ENCODE data around the gene MUC21. TPM values are rescaled to one million over a fixed set of nuclear protein-coding genes. Genes with fewer than 3 reads are reported as not detected.

Gene MUC21
- total and polyA plus RNA-seq, 2 of the 8 experiments (the other 6 are each of a cell fraction or from before 2014, with no cell fraction given): not detected

DNA sequence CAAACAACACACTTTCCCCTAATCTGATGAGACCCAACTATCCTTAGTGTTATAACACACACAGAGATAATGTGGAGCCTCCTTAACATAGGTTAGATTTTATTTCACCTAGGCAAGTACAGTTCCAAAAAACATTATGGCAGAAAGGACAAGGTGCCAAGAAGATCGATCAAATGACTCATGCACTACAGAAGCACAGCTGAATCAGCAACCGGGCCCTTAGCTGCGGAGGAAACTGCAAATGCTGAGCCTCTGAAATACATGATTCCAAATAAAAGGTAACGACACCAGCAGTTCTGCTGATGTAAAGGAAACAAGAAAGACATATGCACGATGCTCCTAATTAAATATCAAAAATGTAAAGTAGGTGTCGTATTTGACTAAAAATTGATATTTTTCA, 19.9 kb upstream of the MUC21 start (continued):
- TF ChIP-seq, protein P1, sequence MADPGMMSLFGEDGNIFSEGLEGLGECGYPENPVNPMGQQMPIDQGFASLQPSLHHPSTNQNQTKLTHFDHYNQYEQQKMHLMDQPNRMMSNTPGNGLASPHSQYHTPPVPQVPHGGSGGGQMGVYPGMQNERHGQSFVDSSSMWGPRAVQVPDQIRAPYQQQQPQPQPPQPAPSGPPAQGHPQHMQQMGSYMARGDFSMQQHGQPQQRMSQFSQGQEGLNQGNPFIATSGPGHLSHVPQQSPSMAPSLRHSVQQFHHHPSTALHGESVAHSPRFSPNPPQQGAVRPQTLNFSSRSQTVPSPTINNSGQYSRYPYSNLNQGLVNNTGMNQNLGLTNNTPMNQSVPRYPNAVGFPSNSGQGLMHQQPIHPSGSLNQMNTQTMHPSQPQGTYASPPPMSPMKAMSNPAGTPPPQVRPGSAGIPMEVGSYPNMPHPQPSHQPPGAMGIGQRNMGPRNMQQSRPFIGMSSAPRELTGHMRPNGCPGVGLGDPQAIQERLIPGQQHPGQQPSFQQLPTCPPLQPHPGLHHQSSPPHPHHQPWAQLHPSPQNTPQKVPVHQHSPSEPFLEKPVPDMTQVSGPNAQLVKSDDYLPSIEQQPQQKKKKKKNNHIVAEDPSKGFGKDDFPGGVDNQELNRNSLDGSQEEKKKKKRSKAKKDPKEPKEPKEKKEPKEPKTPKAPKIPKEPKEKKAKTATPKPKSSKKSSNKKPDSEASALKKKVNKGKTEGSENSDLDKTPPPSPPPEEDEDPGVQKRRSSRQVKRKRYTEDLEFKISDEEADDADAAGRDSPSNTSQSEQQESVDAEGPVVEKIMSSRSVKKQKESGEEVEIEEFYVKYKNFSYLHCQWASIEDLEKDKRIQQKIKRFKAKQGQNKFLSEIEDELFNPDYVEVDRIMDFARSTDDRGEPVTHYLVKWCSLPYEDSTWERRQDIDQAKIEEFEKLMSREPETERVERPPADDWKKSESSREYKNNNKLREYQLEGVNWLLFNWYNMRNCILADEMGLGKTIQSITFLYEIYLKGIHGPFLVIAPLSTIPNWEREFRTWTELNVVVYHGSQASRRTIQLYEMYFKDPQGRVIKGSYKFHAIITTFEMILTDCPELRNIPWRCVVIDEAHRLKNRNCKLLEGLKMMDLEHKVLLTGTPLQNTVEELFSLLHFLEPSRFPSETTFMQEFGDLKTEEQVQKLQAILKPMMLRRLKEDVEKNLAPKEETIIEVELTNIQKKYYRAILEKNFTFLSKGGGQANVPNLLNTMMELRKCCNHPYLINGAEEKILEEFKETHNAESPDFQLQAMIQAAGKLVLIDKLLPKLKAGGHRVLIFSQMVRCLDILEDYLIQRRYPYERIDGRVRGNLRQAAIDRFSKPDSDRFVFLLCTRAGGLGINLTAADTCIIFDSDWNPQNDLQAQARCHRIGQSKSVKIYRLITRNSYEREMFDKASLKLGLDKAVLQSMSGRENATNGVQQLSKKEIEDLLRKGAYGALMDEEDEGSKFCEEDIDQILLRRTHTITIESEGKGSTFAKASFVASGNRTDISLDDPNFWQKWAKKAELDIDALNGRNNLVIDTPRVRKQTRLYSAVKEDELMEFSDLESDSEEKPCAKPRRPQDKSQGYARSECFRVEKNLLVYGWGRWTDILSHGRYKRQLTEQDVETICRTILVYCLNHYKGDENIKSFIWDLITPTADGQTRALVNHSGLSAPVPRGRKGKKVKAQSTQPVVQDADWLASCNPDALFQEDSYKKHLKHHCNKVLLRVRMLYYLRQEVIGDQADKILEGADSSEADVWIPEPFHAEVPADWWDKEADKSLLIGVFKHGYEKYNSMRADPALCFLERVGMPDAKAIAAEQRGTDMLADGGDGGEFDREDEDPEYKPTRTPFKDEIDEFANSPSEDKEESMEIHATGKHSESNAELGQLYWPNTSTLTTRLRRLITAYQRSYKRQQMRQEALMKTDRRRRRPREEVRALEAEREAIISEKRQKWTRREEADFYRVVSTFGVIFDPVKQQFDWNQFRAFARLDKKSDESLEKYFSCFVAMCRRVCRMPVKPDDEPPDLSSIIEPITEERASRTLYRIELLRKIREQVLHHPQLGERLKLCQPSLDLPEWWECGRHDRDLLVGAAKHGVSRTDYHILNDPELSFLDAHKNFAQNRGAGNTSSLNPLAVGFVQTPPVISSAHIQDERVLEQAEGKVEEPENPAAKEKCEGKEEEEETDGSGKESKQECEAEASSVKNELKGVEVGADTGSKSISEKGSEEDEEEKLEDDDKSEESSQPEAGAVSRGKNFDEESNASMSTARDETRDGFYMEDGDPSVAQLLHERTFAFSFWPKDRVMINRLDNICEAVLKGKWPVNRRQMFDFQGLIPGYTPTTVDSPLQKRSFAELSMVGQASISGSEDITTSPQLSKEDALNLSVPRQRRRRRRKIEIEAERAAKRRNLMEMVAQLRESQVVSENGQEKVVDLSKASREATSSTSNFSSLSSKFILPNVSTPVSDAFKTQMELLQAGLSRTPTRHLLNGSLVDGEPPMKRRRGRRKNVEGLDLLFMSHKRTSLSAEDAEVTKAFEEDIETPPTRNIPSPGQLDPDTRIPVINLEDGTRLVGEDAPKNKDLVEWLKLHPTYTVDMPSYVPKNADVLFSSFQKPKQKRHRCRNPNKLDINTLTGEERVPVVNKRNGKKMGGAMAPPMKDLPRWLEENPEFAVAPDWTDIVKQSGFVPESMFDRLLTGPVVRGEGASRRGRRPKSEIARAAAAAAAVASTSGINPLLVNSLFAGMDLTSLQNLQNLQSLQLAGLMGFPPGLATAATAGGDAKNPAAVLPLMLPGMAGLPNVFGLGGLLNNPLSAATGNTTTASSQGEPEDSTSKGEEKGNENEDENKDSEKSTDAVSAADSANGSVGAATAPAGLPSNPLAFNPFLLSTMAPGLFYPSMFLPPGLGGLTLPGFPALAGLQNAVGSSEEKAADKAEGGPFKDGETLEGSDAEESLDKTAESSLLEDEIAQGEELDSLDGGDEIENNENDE (IDR thresholded peaks at IDR 0.05; ENCODE audit: insufficient replicate concordance, low read length): no peak
- TF ChIP-seq, protein P2, sequence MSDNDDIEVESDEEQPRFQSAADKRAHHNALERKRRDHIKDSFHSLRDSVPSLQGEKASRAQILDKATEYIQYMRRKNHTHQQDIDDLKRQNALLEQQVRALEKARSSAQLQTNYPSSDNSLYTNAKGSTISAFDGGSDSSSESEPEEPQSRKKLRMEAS (IDR thresholded peaks at IDR 0.05): no peak
- TF ChIP-seq RXRA (IDR thresholded peaks at IDR 0.05; ENCODE audit: insufficient read depth, low read depth, low read length): no peak
- no peak for TF ChIP-seq GABPA (IDR thresholded peaks at IDR 0.05; ENCODE audit: borderline replicate concordance, insufficient read depth, low read length)
- no peak for TF ChIP-seq CHD1 (IDR thresholded peaks at IDR 0.05; ENCODE audit: low read depth, low read length)
- no peak for TF ChIP-seq POLR2AphosphoS5 (IDR thresholded peaks at IDR 0.05; ENCODE audit: low read depth, low read length)
- TF ChIP-seq RBBP5 (IDR thresholded peaks at IDR 0.05; ENCODE audit: borderline replicate concordance, low read depth, low read length): no peak
- no peak for TF ChIP-seq SUZ12 (IDR thresholded peaks at IDR 0.05; ENCODE audit: low read length)
- no peak for TF ChIP-seq SRF (IDR thresholded peaks at IDR 0.05; ENCODE audit: low read depth, low read length)
